Skeletal muscle satellite cell (primary cell): Measurements from ENCODE around the gene ALCAM.

ENCODE experiments used
- H3K27me3 ChIP-seq: 2 replicates; pipeline ENCODE4 v1.7.0; 2013; ENCODE audit warnings: low read length; ENCODE audit not compliant: control insufficient read depth, insufficient read depth
- H3K36me3 ChIP-seq: 2 replicates; pipeline ENCODE4 v1.7.0; 2013; ENCODE audit warnings: mild to moderate bottlenecking, control low read depth, low read length; ENCODE audit not compliant: insufficient read depth
- H3K4me1 ChIP-seq: 2 replicates; pipeline ENCODE4 v1.7.0; 2013; ENCODE audit warnings: low read length; ENCODE audit not compliant: control insufficient read depth, insufficient read depth
- H3K4me2 ChIP-seq: 2 replicates; pipeline ENCODE4 v1.7.0; 2013; ENCODE audit warnings: mild to moderate bottlenecking, low read length
- H3K4me3 ChIP-seq: 2 replicates; pipeline ENCODE4 v1.7.0; 2013; ENCODE audit warnings: low read length
- H3K9ac ChIP-seq: 2 replicates; pipeline ENCODE4 v1.7.0; 2013; ENCODE audit warnings: mild to moderate bottlenecking, low read depth, low read length, moderate library complexity
- H3K9me3 ChIP-seq: replicated peaks from 2 replicates; pipeline ENCODE4 v1.7.0; 2013; ENCODE audit warnings: mild to moderate bottlenecking, control low read depth, low read length

ALCAM gene

GRCh38 chr3:105417525-105418289 lies 51.0 kb downstream of the ALCAM start:
- Histone ChIP-seq H3K4me3 (no peak overlapping the region), H3K4me1 (peaks cover 14% of the 10 kb centered on the region), H3K4me2 (peak overlapping the region; percentile 9), H3K27me3 (no peaks in the 10 kb centered on the region), H3K9me3 (no peaks in the 10 kb centered on the region), H3K36me3 (no peaks in the 10 kb centered on the region), H3K9ac (no peak overlapping the region)

GRCh38 chr3:105422645-105423044 lies 55.9 kb downstream of the ALCAM start:
- Histone ChIP-seq H3K9ac (no peak overlapping the region), H3K4me3 (no peak overlapping the region), H3K9me3 (no peaks in the 10 kb centered on the region), H3K36me3 (no peaks in the 10 kb centered on the region), H3K4me1 (peaks cover 24% of the 10 kb centered on the region), H3K27me3 (no peaks in the 10 kb centered on the region), H3K4me2 (no peak overlapping the region)

GRCh38 chr3:105423397-105423796 lies 56.7 kb downstream of the ALCAM start:
- H3K4me2 ChIP-seq, result no peak overlapping the region
- H3K9ac ChIP-seq, result no peak overlapping the region
- no peaks in the 10 kb centered on the region for H3K27me3 ChIP-seq
- no peaks in the 10 kb centered on the region for H3K36me3 ChIP-seq
- H3K9me3 ChIP-seq, result no peaks in the 10 kb centered on the region
- H3K4me3 ChIP-seq, result no peak overlapping the region
- H3K4me1 ChIP-seq, result peaks cover 16% of the 10 kb centered on the region

- Histone ChIP-seq H3K27me3 (no peaks in the 10 kb centered on the region), H3K4me3 (no peak overlapping the region), H3K9me3 (no peaks in the 10 kb centered on the region), H3K4me1 (peaks cover 18% of the 10 kb centered on the region), H3K9ac (no peak overlapping the region), H3K36me3 (no peaks in the 10 kb centered on the region), H3K4me2 (no peak overlapping the region)
These were observed 57.9 kb downstream of the ALCAM start for GRCh38 chr3:105424412-105425152.

- no peaks in the 10 kb centered on the region for H3K9me3 ChIP-seq
These were observed 58.4 kb downstream of the ALCAM start for GRCh38 chr3:105425153-105425502.

GRCh38 chr3:105427332-105427731 lies 60.6 kb downstream of the ALCAM start:
- Histone ChIP-seq H3K9me3 (no peaks in the 10 kb centered on the region), H3K36me3 (peaks cover 7% of the 10 kb centered on the region), H3K4me2 (no peak overlapping the region), H3K4me1 (peaks cover 18% of the 10 kb centered on the region), H3K4me3 (no peak overlapping the region), H3K27me3 (no peaks in the 10 kb centered on the region), H3K9ac (no peak overlapping the region)

More at GRCh38 chr3:105425153-105425502, 58.4 kb downstream of the ALCAM start:
- Histone ChIP-seq H3K4me3 (no peak overlapping the region), H3K4me2 (no peak overlapping the region), H3K4me1 (peaks cover 18% of the 10 kb centered on the region), H3K36me3 (no peaks in the 10 kb centered on the region), H3K9ac (no peak overlapping the region), H3K27me3 (no peaks in the 10 kb centered on the region)

GRCh38 chr3:105429034-105429762 lies 62.5 kb downstream of the ALCAM start:
- H3K4me2 ChIP-seq, result no peak overlapping the region
- H3K4me3 ChIP-seq, result no peak overlapping the region
- peaks cover 7% of the 10 kb centered on the region for H3K36me3 ChIP-seq
- no peaks in the 10 kb centered on the region for H3K27me3 ChIP-seq
- H3K9me3 ChIP-seq, result no peaks in the 10 kb centered on the region
- no peak overlapping the region for H3K9ac ChIP-seq
- peaks cover 3% of the 10 kb centered on the region for H3K4me1 ChIP-seq

- H3K9me3 ChIP-seq, result no peaks in the 10 kb centered on the region
- no peak overlapping the region for H3K9ac ChIP-seq
- H3K4me3 ChIP-seq, result no peak overlapping the region
- H3K27me3 ChIP-seq, result no peaks in the 10 kb centered on the region
- peaks cover 7% of the 10 kb centered on the region for H3K36me3 ChIP-seq
- H3K4me1 ChIP-seq, result peaks cover 3% of the 10 kb centered on the region
- no peak overlapping the region for H3K4me2 ChIP-seq
These were observed 63.7 kb downstream of the ALCAM start for GRCh38 chr3:105430455-105430854.

GRCh38 chr3:105431200-105431599 lies 64.5 kb downstream of the ALCAM start:
- no peaks in the 10 kb centered on the region for H3K9me3 ChIP-seq
- peaks cover 7% of the 10 kb centered on the region for H3K36me3 ChIP-seq
- no peak overlapping the region for H3K4me3 ChIP-seq
- no peaks in the 10 kb centered on the region for H3K27me3 ChIP-seq
- H3K4me2 ChIP-seq, result no peak overlapping the region
- no peak overlapping the region for H3K9ac ChIP-seq
- peaks cover 3% of the 10 kb centered on the region for H3K4me1 ChIP-seq

GRCh38 chr3:105435277-105435676 lies 68.6 kb downstream of the ALCAM start:
- Histone ChIP-seq H3K36me3 (peaks cover 7% of the 10 kb centered on the region), H3K9ac (no peak overlapping the region), H3K4me2 (no peak overlapping the region), H3K4me1 (no peaks in the 10 kb centered on the region), H3K27me3 (no peaks in the 10 kb centered on the region), H3K4me3 (no peak overlapping the region), H3K9me3 (no peaks in the 10 kb centered on the region)

GRCh38 chr3:105436687-105437086 lies 70.0 kb downstream of the ALCAM start:
- H3K9me3 ChIP-seq, result no peaks in the 10 kb centered on the region
- no peak overlapping the region for H3K9ac ChIP-seq
- no peaks in the 10 kb centered on the region for H3K27me3 ChIP-seq
- H3K36me3 ChIP-seq, result peaks cover 1% of the 10 kb centered on the region
- H3K4me2 ChIP-seq, result no peak overlapping the region
- H3K4me1 ChIP-seq, result no peaks in the 10 kb centered on the region
- no peak overlapping the region for H3K4me3 ChIP-seq
